GM21737 (cell line): Measurements from ENCODE around the gene PDLIM3.

ENCODE experiments used
- ATAC-seq: cut with Tn5 transposase; IDR thresholded peaks from one replicate; pipeline ENCODE4 v1.9.1; 2021; ENCODE audit warnings: mild to moderate bottlenecking, moderate library complexity; ENCODE audit not compliant: unreplicated experiment

Gene PDLIM3

DNA sequence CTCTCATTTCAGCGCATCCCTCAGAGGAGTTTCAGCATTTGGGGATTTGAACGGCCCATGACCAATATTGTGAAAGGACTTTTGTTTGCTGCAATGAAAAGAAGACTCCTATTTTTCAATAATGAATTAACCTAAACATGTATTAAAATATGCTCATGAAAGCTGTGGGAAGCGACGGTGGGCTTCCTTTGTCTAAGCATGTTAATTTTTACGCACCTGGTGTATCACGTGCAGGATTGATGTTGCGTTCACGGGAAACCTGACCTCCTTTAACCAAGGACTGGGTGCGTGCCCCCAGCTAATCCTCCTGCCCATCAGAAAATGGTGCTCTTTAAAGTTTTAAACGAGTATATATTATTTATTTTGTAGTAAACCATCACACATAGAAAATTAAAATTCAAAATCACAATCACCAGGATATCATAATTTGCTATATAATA is 63.2 kb downstream of the PDLIM3 start:
- ATAC-seq = no peak

DNA sequence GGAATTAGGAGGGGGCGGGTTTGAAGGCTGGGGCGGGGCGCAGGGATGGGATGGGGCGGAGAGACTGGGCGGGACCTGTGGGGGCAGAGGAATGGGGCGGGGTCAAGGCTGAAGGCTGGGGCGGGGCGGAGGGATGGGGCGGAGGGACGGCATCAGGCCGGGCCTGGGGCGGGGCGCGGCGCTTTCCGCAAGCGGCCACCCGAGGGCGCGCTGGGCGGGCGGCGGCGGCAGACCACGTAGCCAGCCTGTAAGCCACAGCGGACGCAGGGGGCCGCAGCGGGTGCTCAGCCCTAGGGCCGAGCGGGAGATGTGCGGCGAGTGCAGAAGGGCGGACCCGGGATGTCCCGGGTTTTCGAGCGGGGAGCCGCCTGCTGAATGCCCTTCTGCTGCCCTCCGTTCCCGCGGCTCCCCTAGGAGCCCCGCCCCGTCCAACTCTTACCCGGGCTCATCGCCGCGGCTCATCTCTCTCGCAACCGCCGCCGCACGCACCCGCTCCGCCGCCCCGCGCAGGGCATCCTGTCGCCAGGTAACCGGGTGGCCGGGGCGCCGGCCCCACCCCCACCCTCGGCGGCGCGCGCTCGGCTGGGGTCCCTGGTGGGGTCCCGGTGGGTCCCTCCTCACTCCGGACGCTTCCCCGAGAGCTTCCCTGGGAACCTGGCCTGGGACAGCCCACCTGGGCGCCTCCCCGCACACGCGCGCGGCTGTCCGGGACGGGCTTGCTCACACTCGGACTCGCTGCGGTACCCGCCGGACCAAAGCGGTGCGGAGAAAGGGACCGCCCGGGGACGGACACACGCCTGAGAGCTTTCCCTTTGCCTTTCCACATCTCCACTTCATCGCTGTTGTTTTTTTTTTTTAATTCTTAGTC is 63.8 kb downstream of the PDLIM3 start, which contains the start of gene CCDC110:
Gene CCDC110, minus strand, starts transcription at position 499 of the 868 bp plus-strand sequence. Its CDS starts 50 bp downstream, at position 449.
- ATAC-seq = peak; percentile 92

DNA sequence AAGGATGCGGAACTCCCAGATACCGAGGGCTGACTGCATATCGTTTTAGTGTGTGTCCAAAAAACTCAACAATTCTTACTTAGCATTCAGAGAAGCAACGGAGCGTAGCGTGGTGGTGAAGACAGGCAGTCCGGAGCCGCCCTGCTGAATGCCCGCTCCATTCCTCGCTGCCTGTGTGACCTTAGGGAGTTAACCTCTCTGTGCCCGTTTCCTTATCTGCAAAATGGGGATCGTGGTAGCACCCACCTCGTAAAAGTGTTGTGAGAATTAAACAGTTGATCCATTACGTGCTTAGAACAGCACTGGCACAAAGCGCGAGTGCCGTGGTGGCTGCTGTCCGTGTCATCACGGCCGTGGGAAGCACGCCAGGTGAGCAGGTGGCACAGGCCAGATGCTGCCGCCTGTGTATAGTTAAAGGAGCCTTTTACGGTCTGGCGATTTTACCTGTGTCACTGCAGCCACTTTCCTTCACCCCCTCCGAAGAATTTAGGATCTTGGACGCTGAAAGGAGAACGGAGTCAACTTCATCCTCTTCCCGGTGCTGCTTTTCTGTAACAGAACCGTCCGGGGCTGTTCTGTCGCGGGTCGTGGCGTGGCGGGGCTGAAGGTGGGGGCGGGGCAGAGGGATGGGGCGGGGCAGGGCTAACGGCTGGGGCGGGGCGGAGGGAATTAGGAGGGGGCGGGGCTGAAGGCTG is 64.7 kb downstream of the PDLIM3 start:
- no peak for ATAC-seq

DNA sequence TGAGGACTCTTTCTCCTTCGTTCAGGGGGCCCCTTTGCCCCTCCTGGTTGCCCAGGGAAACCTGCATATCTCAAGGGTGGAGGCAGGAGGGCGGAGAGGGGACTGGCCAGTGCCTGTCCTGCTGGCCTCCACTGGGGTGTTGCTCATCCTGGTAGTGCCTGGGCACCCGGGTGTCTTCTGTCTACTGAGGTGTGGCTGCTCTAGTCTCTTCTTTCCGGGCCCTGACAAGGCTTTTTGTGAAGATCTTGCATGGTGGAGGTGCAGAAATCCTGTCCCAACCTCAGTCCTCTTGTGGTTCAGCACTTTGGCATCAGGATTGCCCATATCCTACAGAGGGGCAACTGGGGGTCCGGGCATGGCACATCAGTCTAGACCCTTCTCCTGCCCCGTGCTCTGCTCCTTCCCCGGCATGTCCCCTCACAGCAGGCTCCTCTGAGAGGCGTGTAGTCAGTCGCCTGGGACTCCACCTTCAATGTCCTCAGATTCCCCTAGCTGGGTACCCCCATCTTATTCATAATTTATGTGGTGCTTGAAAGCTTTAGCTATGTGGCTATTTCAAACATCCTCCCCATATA is 65.6 kb downstream of the PDLIM3 start:
- ATAC-seq = no peak

DNA sequence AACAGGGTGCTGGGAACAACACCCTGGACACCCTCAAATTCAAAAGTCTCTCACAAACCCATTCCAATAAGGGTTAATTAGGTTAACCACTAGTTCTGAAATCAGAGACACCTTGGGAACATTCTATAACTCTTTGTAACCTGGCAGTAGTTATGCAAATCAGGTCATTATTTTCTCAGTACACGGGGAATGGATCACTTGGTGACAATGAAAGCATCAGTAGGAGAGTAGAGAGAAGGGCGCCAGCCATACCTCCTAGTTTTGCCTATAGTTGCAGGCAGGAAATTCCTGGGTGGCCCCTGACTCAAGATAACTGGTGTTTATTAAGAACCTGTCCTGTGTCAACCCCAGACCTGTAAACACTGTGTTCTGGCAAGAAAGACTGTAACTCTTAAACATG is 66.3 kb downstream of the PDLIM3 start:
- ATAC-seq = no peak

DNA sequence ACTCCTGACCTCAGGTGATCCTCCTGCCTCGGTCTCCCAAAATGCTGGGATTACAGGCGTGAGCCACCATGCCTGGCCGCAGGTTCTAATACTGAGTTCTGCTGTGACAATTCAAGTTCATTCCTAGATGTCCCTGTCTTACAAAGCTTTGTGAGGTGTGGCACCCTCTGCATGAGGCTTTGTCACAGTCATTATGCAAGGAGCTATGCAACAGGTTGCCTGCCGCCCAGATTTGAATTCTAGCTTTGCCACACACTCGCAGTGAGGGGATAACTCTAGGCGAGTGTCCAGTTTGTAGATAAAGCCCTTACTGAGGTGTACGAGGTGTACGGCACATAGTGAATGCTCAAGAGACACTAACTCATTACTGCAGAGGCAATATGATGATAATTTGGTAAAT is 67.3 kb downstream of the PDLIM3 start:
- no peak for ATAC-seq

DNA sequence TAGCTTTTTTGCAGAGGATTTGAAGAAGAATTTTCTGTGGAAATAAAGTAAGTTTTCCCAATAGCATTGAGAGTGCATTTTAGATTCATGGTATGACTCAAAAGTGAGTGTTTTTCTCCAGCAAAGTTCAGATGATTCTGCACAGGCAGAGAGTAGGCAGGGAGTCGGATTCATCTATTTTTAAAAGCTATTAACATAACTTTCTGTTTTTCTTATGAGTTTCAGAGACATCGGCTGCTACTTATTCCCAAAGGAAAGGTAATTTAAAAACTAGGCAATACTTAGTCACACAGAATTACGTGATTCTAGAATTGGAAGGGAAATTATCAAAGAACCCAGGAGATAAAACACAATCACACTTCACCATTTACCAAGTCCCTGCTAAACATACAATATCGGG is 68.2 kb downstream of the PDLIM3 start:
- ATAC-seq = no peak

DNA sequence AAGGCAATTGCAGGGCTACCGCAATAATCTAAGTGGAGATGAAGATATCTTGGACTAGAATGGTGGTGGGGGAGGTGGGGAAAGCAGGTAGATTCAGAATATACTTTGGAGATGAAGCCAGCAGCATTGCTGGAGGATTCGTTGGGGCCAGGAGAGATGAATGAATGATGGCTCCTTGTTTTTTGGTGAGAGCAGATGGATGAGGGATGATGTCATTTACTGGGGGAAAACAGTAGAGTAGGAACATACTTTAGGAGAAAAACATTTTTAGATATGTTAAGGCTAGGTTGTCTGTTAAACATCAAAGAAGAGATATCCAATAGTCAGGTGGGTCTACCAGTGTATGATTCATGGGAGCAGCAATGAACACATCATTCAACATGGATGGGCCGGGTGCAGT is 69.6 kb downstream of the PDLIM3 start:
- ATAC-seq = no peak

DNA sequence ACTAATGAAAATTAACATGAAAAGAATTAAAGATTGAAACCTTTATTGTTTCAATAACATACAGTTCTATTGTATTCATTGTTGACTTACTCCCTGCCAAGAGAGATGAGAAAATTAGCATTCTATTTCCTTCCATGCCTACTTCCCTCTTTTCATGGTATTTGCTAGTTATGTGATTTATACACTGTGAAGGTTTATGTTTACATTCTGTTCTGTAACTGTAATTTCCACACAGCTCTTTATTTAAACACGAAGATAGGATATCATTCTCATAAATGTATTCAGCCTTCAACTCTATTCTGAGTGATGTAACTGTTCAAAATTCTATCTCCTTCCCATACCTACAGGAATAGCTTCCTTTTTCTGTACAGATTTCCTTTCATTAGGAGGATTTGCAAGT is 70.4 kb downstream of the PDLIM3 start:
- no peak for ATAC-seq

DNA sequence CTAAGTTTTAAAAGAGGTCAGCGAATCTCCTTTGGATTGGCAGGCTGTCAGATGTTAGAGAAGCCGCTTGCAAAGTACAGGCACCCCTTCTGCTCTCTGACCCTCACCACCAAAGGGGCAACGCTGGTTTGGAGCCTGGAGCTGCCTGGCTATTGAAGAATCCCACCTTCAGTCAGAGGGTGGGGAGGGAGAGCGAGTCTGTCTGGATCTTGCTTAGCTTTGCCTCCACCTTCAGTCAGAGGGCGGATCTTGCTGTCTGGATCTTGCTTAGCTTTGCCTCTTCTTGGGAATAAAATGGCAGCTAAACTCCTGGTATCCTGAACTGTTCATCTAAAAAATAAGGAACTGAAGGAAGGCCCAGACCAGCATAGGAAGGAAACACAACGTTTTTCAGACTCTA is 71.1 kb downstream of the PDLIM3 start:
- no peak for ATAC-seq

DNA sequence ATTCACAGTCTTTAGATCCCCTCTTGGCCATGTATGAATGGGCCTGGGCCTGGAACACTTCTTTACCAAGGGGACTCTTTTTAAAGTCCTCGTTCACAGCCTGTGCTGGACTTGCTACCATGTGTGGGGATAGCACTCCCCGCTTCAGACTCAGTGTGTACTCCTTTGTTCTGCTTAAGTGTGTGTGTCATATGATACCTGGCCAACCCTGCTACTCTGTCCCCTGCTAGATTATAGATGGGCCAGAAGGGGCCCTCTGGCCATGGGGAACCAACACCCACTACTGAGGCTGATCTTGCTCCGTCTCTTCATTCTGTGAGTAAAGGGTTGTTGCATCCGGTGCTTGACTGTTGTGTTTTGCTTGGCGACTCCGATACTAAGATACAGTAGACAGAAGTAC is 71.8 kb downstream of the PDLIM3 start:
- ATAC-seq = no peak

DNA sequence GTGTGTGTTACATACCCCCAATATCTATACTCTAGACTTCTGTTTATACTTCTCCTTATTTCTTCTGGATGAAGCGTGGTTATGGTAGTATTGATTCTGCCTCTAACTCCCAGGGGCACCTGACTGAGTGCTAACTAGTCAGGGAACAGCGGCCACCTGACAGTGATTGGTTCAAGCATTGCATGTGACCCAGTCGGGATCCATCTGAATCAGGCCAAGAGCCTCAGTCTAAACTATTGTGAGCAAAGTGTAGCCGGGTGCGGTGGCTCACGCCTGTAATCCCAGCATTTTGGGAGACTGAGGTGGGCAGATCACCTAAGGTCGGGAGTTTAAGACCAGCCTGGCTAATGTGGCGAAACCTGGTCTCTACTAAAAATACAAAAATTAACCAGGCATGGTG is 73.7 kb downstream of the PDLIM3 start:
- ATAC-seq = no peak

DNA sequence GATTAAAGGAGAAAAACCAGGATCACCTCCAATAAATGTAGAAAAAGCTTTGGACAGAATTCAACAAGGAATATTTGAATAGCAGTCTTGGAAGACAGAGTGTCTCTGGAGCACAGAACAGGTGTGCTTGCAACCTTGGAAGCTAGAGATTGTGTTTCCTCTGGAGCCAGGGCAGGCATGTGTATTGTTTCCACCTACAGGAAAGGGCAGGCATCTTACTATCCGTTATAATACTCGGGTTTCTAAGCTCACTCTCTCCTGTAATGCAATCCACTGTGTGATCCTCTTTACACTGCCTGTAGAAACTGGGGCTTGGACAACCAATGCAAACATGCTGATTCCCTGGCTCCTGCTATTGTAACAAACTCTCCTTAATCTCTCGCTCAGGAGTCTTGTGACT is 78.2 kb downstream of the PDLIM3 start:
- no peak for ATAC-seq

DNA sequence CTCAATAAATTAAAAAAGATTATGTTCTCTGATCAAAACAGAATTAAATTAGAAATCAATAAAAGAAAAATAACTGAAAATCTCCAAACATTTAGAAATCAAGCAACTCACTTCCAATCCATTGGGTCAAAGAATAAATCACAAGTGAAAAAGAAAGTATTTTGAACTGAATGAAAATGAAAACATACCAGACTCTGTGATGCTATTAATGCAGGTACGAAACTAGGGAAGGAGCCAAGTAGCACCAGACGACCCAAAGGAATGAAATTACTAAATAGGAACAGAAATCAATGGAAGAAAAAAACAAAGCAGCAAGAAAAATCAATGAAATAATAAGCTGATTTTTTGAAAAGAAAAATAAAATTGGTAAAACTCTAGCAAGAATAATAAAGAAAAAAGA is 79.2 kb downstream of the PDLIM3 start:
- no peak for ATAC-seq
